ENCODE measurements around the gene GLRX5.
"Not testable (repeated sequence)": the region's sequence is repeated elsewhere in the genome, so short reads cannot be mapped to it uniquely, and the experiment has no call there.

Gene GLRX5

GRCh38 chr14:95499354-95499750 is 35.5 kb upstream of the GLRX5 start:
- no peak for DNase-seq (ENCODE audit: low read depth)

- no peak for DNase-seq (ENCODE audit: low read depth)
Observed at GRCh38 chr14:95500201-95500681, 34.6 kb upstream of the GLRX5 start.

- DNase-seq (ENCODE audit: low read depth): no peak
Observed at GRCh38 chr14:95500772-95501401, 34.0 kb upstream of the GLRX5 start.

GRCh38 chr14:95502381-95502950 is 32.4 kb upstream of the GLRX5 start:
- DNase-seq (ENCODE audit: low read depth): no peak

- DNase-seq (ENCODE audit: low read depth): no peak
Observed at GRCh38 chr14:95503365-95504134, 31.3 kb upstream of the GLRX5 start.

GRCh38 chr14:95504135-95505029 is 30.5 kb upstream of the GLRX5 start:
- DNase-seq (ENCODE audit: low read depth): no peak

- DNase-seq (ENCODE audit: low read depth): no peak
Observed at GRCh38 chr14:95505030-95505589, 29.7 kb upstream of the GLRX5 start.

GRCh38 chr14:95507174-95507573 is 27.7 kb upstream of the GLRX5 start:
- no peak for DNase-seq (ENCODE audit: low read depth)

- no peak for DNase-seq (ENCODE audit: low read depth)
Observed at GRCh38 chr14:95507701-95508103, 27.1 kb upstream of the GLRX5 start.

GRCh38 chr14:95508377-95508776 is 26.5 kb upstream of the GLRX5 start:
- no peak for DNase-seq (ENCODE audit: low read depth)

- DNase-seq (ENCODE audit: low read depth): no peak
Observed at GRCh38 chr14:95509495-95509894, 25.4 kb upstream of the GLRX5 start.

- not testable (repeated sequence) for DNase-seq (ENCODE audit: low read depth)
Observed at GRCh38 chr14:95510344-95510743, 24.5 kb upstream of the GLRX5 start.

GRCh38 chr14:95510804-95511203 is 24.0 kb upstream of the GLRX5 start:
- DNase-seq (ENCODE audit: low read depth): no peak

- no peak for DNase-seq (ENCODE audit: low read depth)
Observed at GRCh38 chr14:95511687-95512086, 23.2 kb upstream of the GLRX5 start.

GRCh38 chr14:95513291-95513690 is 21.6 kb upstream of the GLRX5 start:
- DNase-seq (ENCODE audit: low read depth): no peak

GRCh38 chr14:95514131-95515079 is 20.4 kb upstream of the GLRX5 start:
- no peak for DNase-seq (ENCODE audit: low read depth)

- no peak for DNase-seq (ENCODE audit: low read depth)
Observed at GRCh38 chr14:95515080-95515489, 19.8 kb upstream of the GLRX5 start.

GRCh38 chr14:95515596-95516552 is 19.0 kb upstream of the GLRX5 start:
- peak; percentile 82 for DNase-seq (ENCODE audit: low read depth)

- no peak for DNase-seq (ENCODE audit: low read depth)
Observed at GRCh38 chr14:95516554-95517181, 18.2 kb upstream of the GLRX5 start, which contains the start of gene SYNE3. Gene SYNE3 (minus strand): TSS chr14:95516650. CDS start chr14:95475821, 40,829 bp downstream.

All from activated T-cell treated with anti-CD3 and anti-CD28 coated beads for 24 hours (primary cell).